Measurements from ENCODE around the gene CDH12.

- no peak for TF ChIP-seq CTCF (IDR thresholded peaks at IDR 0.05; ENCODE audit: insufficient read depth, low read length, poor library complexity, severe bottlenecking)
- TF ChIP-seq EZH2phosphoT487 (conservative IDR thresholded peaks at IDR 0.05; ENCODE audit: low read length), result no peak
Measured at GRCh38 chr5:22242532-22242931, 610.6 kb downstream of the CDH12 start.
